PFSK-1 (cell line): ENCODE measurements around the gene AP4M1.

Experiments used
- FOXP2 ChIP-seq: optimal IDR thresholded peaks from 2 replicates; pipeline ENCODE3; 2011; ENCODE audit warnings: borderline replicate concordance, control low read depth, inconsistent platforms; ENCODE audit not compliant: insufficient read depth; ENCODE audit errors: extremely low read length, extremely low read depth
- POLR2AphosphoS5 ChIP-seq: IDR thresholded peaks from 2 replicates; pipeline ENCODE4 v1.6.1; 2012; ENCODE audit warnings: low read depth, mild to moderate bottlenecking, control low read depth, low read length, moderate library complexity
- SIN3A ChIP-seq: IDR thresholded peaks from 2 replicates; pipeline ENCODE4 v1.6.1; 2012; ENCODE audit warnings: mild to moderate bottlenecking, low read length, moderate library complexity, borderline replicate concordance; ENCODE audit not compliant: insufficient read depth
- TAF1 ChIP-seq: IDR thresholded peaks from 2 replicates; pipeline ENCODE4 v1.6.1; 2012; ENCODE audit warnings: low read length, control low read depth, borderline replicate concordance; ENCODE audit not compliant: insufficient read depth
- TF ChIP-seq, protein P1 (sequence below), 2 experiments: IDR thresholded peaks; 2 replicates each; pipeline versions ENCODE4 v1.6.1 to v1.8.0; 2011 to 2012; ENCODE audit warnings: low read depth in 2 of 2, low read length in 2 of 2, control low read depth in 1 of 2, inconsistent platforms in 1 of 2, mild to moderate bottlenecking in 1 of 2, moderate library complexity in 1 of 2; ENCODE audit not compliant: insufficient read depth in 1 of 2

Gene AP4M1

DNA sequence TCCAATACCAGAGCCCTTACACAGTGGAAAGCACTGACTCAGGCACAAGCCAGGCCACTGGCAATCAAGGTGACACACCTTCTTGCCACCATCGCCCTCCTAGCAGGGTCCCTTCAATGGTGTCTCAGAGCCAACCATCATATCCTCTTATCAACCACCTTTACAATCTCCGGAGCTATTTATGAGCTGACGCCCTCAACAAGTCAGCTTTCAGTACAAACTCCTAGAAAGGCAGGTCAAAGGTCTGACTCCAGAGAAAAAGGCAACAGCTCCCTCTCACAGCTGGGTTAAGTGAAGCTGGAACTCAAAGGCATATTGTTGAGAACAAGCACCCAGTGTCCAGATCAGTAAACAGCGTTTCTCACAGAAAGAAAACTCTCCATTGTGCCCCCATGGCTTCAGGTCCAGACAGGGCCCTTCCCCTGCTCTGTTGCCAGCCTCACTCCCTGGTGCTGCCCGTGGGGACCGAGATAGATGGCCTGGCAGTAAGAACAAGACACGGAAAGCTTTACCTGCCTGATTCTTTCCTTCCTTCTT is 22.4 kb upstream of the AP4M1 start:
- no peak for TF ChIP-seq TAF1
- TF ChIP-seq, protein P1, sequence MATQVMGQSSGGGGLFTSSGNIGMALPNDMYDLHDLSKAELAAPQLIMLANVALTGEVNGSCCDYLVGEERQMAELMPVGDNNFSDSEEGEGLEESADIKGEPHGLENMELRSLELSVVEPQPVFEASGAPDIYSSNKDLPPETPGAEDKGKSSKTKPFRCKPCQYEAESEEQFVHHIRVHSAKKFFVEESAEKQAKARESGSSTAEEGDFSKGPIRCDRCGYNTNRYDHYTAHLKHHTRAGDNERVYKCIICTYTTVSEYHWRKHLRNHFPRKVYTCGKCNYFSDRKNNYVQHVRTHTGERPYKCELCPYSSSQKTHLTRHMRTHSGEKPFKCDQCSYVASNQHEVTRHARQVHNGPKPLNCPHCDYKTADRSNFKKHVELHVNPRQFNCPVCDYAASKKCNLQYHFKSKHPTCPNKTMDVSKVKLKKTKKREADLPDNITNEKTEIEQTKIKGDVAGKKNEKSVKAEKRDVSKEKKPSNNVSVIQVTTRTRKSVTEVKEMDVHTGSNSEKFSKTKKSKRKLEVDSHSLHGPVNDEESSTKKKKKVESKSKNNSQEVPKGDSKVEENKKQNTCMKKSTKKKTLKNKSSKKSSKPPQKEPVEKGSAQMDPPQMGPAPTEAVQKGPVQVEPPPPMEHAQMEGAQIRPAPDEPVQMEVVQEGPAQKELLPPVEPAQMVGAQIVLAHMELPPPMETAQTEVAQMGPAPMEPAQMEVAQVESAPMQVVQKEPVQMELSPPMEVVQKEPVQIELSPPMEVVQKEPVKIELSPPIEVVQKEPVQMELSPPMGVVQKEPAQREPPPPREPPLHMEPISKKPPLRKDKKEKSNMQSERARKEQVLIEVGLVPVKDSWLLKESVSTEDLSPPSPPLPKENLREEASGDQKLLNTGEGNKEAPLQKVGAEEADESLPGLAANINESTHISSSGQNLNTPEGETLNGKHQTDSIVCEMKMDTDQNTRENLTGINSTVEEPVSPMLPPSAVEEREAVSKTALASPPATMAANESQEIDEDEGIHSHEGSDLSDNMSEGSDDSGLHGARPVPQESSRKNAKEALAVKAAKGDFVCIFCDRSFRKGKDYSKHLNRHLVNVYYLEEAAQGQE (IDR thresholded peaks at IDR 0.05; ENCODE audit: insufficient read depth in 1 of 2, low read depth in 2 of 2, low read length in 2 of 2), result no peak
- no peak for TF ChIP-seq SIN3A
- TF ChIP-seq POLR2AphosphoS5, result no peak
- TF ChIP-seq FOXP2, result no peak

DNA sequence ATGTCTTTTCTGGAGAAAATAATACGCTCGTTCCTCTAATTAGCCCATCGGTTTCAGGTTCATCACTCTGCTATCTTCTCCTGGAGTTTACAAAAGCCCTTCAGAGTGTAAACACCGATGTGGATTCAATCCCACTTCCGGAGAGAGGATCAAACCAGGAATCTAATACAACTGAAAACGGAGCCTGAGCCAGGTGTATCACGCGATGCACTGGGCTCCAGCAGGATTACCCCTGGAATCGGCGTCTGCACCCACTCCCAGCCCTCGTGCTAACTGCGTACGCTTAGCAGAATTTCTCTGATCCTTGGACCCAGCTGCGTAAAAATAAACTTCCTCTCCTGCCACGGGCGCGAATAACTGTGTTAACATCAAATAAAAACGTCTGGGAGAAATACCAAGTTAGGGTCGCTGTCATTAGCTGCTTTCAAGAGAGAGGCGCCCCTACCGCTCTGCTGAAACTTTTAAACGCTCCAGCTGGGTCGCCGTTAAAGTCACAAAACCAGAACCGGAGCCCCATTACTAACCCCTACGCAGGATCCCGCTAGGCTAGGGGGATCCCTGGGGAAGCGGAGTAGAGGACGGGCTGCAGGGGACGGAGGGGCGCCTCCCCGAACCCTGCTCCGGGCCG is 20.4 kb upstream of the AP4M1 start:
- TF ChIP-seq SIN3A (no peak), FOXP2 (no peak), POLR2AphosphoS5 (no peak), TAF1 (no peak)
- TF ChIP-seq, protein P1 (IDR thresholded peaks at IDR 0.05; ENCODE audit: insufficient read depth in 1 of 2, low read depth in 2 of 2, low read length in 2 of 2), result no peak

GRCh38 chr7:100081535-100082102 is 19.8 kb upstream of the AP4M1 start, which contains the start of gene ZNF3:
Gene ZNF3 (minus strand): TSS chr7:100081723. CDS start chr7:100077357, 4,366 bp downstream.
- TF ChIP-seq POLR2AphosphoS5 (peak; percentile 72; the same call in 1 of the 2 replicates), SIN3A (peak; percentile 83), TAF1 (peak; percentile 74), FOXP2 (peak; percentile 97)
- TF ChIP-seq, protein P1 (IDR thresholded peaks at IDR 0.05; ENCODE audit: insufficient read depth in 1 of 2, low read depth in 2 of 2, low read length in 2 of 2), result 0 out of 4 replicates have a peak, but pooled peaks of 1 of the 2 experiments have one; percentile 40

DNA sequence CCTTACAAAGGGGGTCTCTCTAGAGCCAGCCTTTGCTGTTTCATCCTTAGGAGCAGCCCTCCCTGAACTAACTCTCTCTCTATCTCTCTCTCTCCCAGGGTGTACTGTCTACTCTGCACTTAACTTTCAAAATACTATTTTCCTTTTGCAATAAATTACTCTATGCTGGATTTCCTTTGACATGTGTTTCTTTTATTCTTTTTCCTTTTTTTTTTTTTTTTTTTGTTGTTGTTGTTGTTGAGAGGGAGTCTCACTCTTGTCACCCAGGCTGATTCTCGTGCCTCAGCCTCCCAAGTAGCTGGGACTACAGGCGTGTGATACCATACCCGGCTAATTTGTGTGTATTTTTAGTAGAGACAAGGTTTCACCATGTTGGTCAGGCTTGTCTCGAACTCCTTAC is 18.5 kb upstream of the AP4M1 start:
- TF ChIP-seq POLR2AphosphoS5, result no peak
- no peak for TF ChIP-seq SIN3A
- TF ChIP-seq, protein P1 (IDR thresholded peaks at IDR 0.05; ENCODE audit: insufficient read depth in 1 of 2, low read depth in 2 of 2, low read length in 2 of 2), result no peak
- no peak for TF ChIP-seq TAF1
- TF ChIP-seq FOXP2, result no peak
